ENCODE results near the gene NUAK2. TPM values are rescaled to one million over a fixed set of nuclear protein-coding genes. Genes with fewer than 3 reads are reported as not detected.

The NUAK2 gene
- total and polyA plus RNA-seq, 2 of the 8 experiments (the other 6 are each of a cell fraction or from before 2014, with no cell fraction given) = 9.4 to 12.9 TPM

DNA sequence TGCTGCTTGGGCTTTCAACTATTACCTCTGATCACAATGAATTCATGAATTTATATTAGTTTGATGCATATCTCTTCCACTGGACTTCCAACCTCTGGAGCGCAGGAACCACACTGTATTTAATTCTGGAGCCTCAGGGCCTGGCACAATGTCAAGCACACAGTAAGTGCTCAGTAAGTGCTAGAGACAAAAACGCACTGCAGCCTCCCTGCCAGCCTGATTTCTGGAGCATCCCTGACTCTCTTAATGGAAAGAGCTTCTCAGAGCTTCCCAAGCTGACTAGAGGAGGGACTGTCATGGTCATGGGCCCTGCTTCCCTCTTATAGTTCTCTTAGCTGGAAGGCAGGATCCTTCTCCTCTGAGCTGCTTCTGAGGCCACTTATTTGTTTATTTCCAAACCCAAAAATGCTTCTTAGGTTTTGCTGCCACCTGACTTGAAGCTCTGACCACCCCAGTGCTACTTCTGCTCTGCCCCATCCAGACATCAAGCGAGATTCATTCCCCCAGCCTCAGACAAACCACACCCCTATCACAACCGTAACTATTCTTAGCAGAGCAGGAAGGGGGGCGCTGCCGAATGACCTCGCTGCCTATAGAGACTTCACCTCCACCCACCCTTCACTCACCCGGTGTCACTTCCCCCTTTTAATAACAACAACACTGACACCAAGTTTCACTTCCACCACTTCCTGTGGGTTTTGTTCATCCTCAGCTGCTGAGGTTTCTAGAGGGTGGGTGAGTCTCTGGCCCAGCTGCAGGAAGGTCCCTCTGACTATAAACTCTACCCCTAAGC is 33.6 kb downstream of the NUAK2 start:
- Histone ChIP-seq H3K27ac (ENCODE audit: low read depth, low read length) (no peak overlapping the region), H3K4me1 (replicated peaks in 1 of 4; ENCODE audit: control insufficient read depth in 3 of 4, insufficient read depth in 4 of 4, low read length in 3 of 4) (peaks cover 9 to 26% (median 18%) of the 10 kb centered on the region in 4 experiments), H2AK5ac (ENCODE audit: low read depth, low read length) (no peak overlapping the region), H3K79me1 (ENCODE audit: low read depth, low read length) (no peaks in the 10 kb centered on the region), H2AFZ (ENCODE audit: low read length) (peak overlapping the region; percentile 27; the same call in 1 of the 2 replicates), H4K91ac (replicated peaks; ENCODE audit: insufficient read length, low read length) (peak overlapping the region; percentile 34), H2BK12ac (ENCODE audit: low read depth, low read length) (peak overlapping the region; percentile 86), H2BK120ac (replicated peaks; ENCODE audit: low read depth, low read length) (no peak overlapping the region), H3K9me3 (ENCODE audit: insufficient read depth in 2 of 2, low read depth in 1 of 2, low read length in 1 of 2) (no peaks in the 10 kb centered on the region), H4K8ac (ENCODE audit: extremely low read depth, insufficient read depth, low read length) (no peak overlapping the region), H2BK20ac (ENCODE audit: low read length) (peak overlapping the region; percentile 97; the same call in 1 of the 2 replicates), H3K23me2 (ENCODE audit: low read depth, low read length) (no peaks in the 10 kb centered on the region), H3K4me3 (ENCODE audit: extremely low read depth in 1 of 4, insufficient read depth in 2 of 4, low read depth in 3 of 4, low read length in 4 of 4) (no peak overlapping the region), H3K4ac (replicated peaks; ENCODE audit: insufficient read length, low read depth, low read length) (no peak overlapping the region), H4K20me1 (replicated peaks in 1 of 2; ENCODE audit: control insufficient read depth in 1 of 2, insufficient read depth in 2 of 2, low read length in 2 of 2) (no peaks in the 10 kb centered on the region), H3K79me2 (ENCODE audit: control insufficient read depth in 1 of 2, insufficient read depth in 2 of 2, low read length in 2 of 2) (no peaks in the 10 kb centered on the region), H3K18ac (ENCODE audit: extremely low read depth, low read length) (no peak overlapping the region; the same call in 1 of the 2 replicates), H3K23ac (ENCODE audit: insufficient read length) (no peak overlapping the region), H3K56ac (replicated peaks; ENCODE audit: insufficient read length, low read depth, low read length) (no peak overlapping the region), H2BK15ac (ENCODE audit: low read length) (peak overlapping the region; percentile 88), H4K5ac (ENCODE audit: insufficient read length, low read depth, low read length) (no peak overlapping the region), H3K36me3 (ENCODE audit: control insufficient read depth in 2 of 4, insufficient read depth in 4 of 4, low read length in 3 of 4) (no peaks in the 10 kb centered on the region), H3K27me3 (replicated peaks in 1 of 4; ENCODE audit: control insufficient read depth in 3 of 4, extremely low read depth in 1 of 4, insufficient read depth in 3 of 4, low read length in 3 of 4) (no peaks in the 10 kb centered on the region; a peak in 1 of 7 replicates), H3K4me2 (ENCODE audit: insufficient read depth in 1 of 2, low read depth in 2 of 2, low read length in 2 of 2) (peak overlapping the region in 1 of 2 experiments; percentile 15; a peak in 1 of 4 replicates), H2BK5ac (ENCODE audit: low read depth, low read length) (peak overlapping the region; percentile 75; the same call in 1 of the 2 replicates), H3K9ac (replicated peaks in 1 of 4; ENCODE audit: extremely low read depth in 1 of 4, low read depth in 3 of 4, low read length in 3 of 4) (no peak overlapping the region), H3K14ac (ENCODE audit: insufficient read length) (no peak overlapping the region)
- DNase-seq (ENCODE audit: low read depth in 1 of 2, low spot score in 2 of 2) (no peak), FAIRE-seq (no peak)
- CTCF ChIA-PET (ENCODE audit: partially characterized antibody) = interaction anchor here (1.3 to 42.6 kb wide), 7 partner anchors 8 to 72 kb away, joined by 3 to 2424 read pairs (median 6); partner anchors contain the start of genes KLHDC8A and NUAK2
- no peak for TF ChIP-seq BRCA1 (IDR thresholded peaks at IDR 0.05; ENCODE audit: low read depth, low read length)
- no peak for TF ChIP-seq POLR2A (IDR thresholded peaks at IDR 0.05; ENCODE audit: control extremely low read depth in 1 of 2, low read depth in 2 of 2, low read length in 2 of 2)
- TF ChIP-seq TAF1 (IDR thresholded peaks at IDR 0.05; ENCODE audit: low read depth, low read length) = no peak
- 62% methylated on average over 8 of the region's 8 CpGs; no CpG with 5 or more reads in 1 of the 2 experiments for WGBS, 2 experiments (ENCODE audit: extremely low coverage in 1 of 2, insufficient coverage in 1 of 2, insufficient read length in 1 of 2, insufficient replicate concordance in 2 of 2, low coverage in 1 of 2, low lambda C conversion rate in 2 of 2, missing lambda C conversion rate in 1 of 2)
- POLR2A ChIA-PET (ENCODE audit: partially characterized antibody) = interaction anchor here (0.7 to 2.7 kb wide), 6 partner anchors 11 to 71 kb away, joined by 3 to 10 read pairs (median 6); no protein-coding TSS in a partner anchor
